Right cardiac atrium (tissue), 5 donors: ENCODE results near the gene ARAP3. TPM values are rescaled to one million over a fixed set of nuclear protein-coding genes. Genes with fewer than 3 reads are reported as not detected.

Source experiments
- ATAC-seq, 2 donors: fragments of 200-7000 bp; cut with Tn5 transposase; one replicate each; pipeline versions ENCODE4 v1.8.0 to v1.9.1; 2020; ENCODE audit warnings: moderate library complexity in 2 of 2, mild to moderate bottlenecking in 1 of 2
- DNase-seq, 3 donors: peaks; one replicate each; pipeline ENCODE4 v3.0.0-alpha.2; 2020
- H3K27ac ChIP-seq: one replicate; pipeline ENCODE4 v1.5.1; 2013; ENCODE audit warnings: mild to moderate bottlenecking, low read length, control low read depth, moderate library complexity
- H3K27me3 ChIP-seq: one replicate; pipeline ENCODE4 v1.6.1; 2013; ENCODE audit not compliant: control insufficient read depth, insufficient read depth
- H3K4me1 ChIP-seq: one replicate; pipeline ENCODE4 v1.6.1; 2013; ENCODE audit warnings: low read length; ENCODE audit not compliant: control insufficient read depth, insufficient read depth
- H3K4me3 ChIP-seq: one replicate; pipeline ENCODE4 v1.5.1; 2013; ENCODE audit warnings: low read length, control low read depth
- H3K9me3 ChIP-seq: one replicate; pipeline ENCODE4 v1.6.1; 2013; ENCODE audit warnings: low read length; ENCODE audit not compliant: control insufficient read depth
- whole genome bisulfite sequencing: extraction: QIAGEN DNeasy Blood & Tissue Kit; methylation state at CpG from one replicate; pipeline ENCODE4 v1.1.7; 2013; 5-methylcytosine and 5-hydroxymethylcytosine counted together
- intact Hi-C, 4 donors: fragments of 100-400 bp; cut with DNase I; formaldehyde crosslinking; loops; one replicate each; pipeline versions ENCODE4 v1.11.0 to v1.14.0; 2022 to 2023
- polyA plus RNA-seq: library from polyadenylated mRNA; stranded (reverse); fragments of 200-250 nt; gene quantifications from one replicate; pipeline ENCODE4 v1.2.3, GENCODE V29; 2013
- total RNA-seq, 4 donors: library from RNA; stranded (reverse); fragmentation: NEBNext Ultra II Directional; extraction: Animal tissue kit (Norgen Biotek cat#: 25700); gene quantifications; one replicate each; pipeline ENCODE4 v1.2.1, GENCODE V29; 2021
- donor health status: healthy with polysubstance abuse.
- donor health status: DM: no; HTN: yes; CAD: no.
- donor health status: DM: no; HTN: no; CAD: no.
- donor health status: DM: no; HTN: yes; CAD: no; lungs with severe emphysema.
- donor health status: DM: yes; HTN: yes; CAD: no.

The ARAP3 gene
- total and polyA plus RNA-seq, 5 donors = 12.4 to 18.8 (median 16.7) TPM

GRCh38 chr5:141651728-141652105 lies 30.3 kb downstream of the ARAP3 start:
- ATAC-seq = peak in 1 of 2 donors; percentile 2
- intact Hi-C loops = no loop called here
- 54% methylated on average over 9 of the region's 9 CpGs for WGBS

GRCh38 chr5:141650851-141651727 lies 30.9 kb downstream of the ARAP3 start, which contains the start of gene FCHSD1:
TSS of gene FCHSD1 (minus strand) at chr5:141651418. CDS start at chr5:141651368, 50 bp downstream.
- H3K9me3 ChIP-seq = no peaks in the 10 kb centered on the region
- no peaks in the 10 kb centered on the region for H3K27me3 ChIP-seq
- H3K27ac ChIP-seq = no peak within 1 kb of the TSS
- 4% methylated on average over 50 of the region's 50 CpGs for WGBS
- DNase-seq = peak; percentile 88 to 96 (median 96)
- H3K4me1 ChIP-seq = no peaks in the 10 kb centered on the region
- peak; percentile 94 for ATAC-seq
- intact Hi-C loops = no loop called here
- H3K4me3 ChIP-seq = peak within 1 kb of the TSS; percentile 49

More at GRCh38 chr5:141651728-141652105, 30.3 kb downstream of the ARAP3 start:
- no peak overlapping the region for H3K27ac ChIP-seq
- H3K27me3 ChIP-seq = no peaks in the 10 kb centered on the region
- no peaks in the 10 kb centered on the region for H3K4me1 ChIP-seq
- no peaks in the 10 kb centered on the region for H3K9me3 ChIP-seq
- DNase-seq = no peak
- peak overlapping the region; percentile 49 for H3K4me3 ChIP-seq

- ATAC-seq (no peak), DNase-seq (no peak)
- no peaks in the 10 kb centered on the region for H3K27me3 ChIP-seq
- H3K9me3 ChIP-seq = no peaks in the 10 kb centered on the region
- intact Hi-C loops = no loop called here
- no peaks in the 10 kb centered on the region for H3K4me1 ChIP-seq
- H3K4me3 ChIP-seq = no peak overlapping the region
- no peak overlapping the region for H3K27ac ChIP-seq
These were observed 32.1 kb downstream of the ARAP3 start for GRCh38 chr5:141649972-141650371.

GRCh38 chr5:141649056-141649688 lies 32.9 kb downstream of the ARAP3 start:
- ATAC-seq = no peak
- DNase-seq = peak in 2 of 3 donors; percentile 69
- H3K4me3 ChIP-seq = no peak overlapping the region
- H3K9me3 ChIP-seq = no peaks in the 10 kb centered on the region
- H3K27me3 ChIP-seq = no peaks in the 10 kb centered on the region
- intact Hi-C loops = no loop called here
- H3K4me1 ChIP-seq = no peaks in the 10 kb centered on the region
- WGBS = 89% methylated on average over 17 of the region's 17 CpGs
- H3K27ac ChIP-seq = no peak overlapping the region

- ATAC-seq (no peak), DNase-seq (no peak)
- intact Hi-C loops = no loop called here
- 87% methylated on average over 3 of the region's 3 CpGs for WGBS
- Histone ChIP-seq H3K27ac (no peak overlapping the region), H3K4me3 (no peak overlapping the region), H3K27me3 (no peaks in the 10 kb centered on the region), H3K9me3 (no peaks in the 10 kb centered on the region), H3K4me1 (no peaks in the 10 kb centered on the region)
These were observed 34.2 kb downstream of the ARAP3 start for GRCh38 chr5:141647851-141648250.

GRCh38 chr5:141647242-141647641 lies 34.8 kb downstream of the ARAP3 start:
- Histone ChIP-seq H3K27me3 (no peaks in the 10 kb centered on the region), H3K9me3 (no peaks in the 10 kb centered on the region), H3K4me3 (no peak overlapping the region), H3K27ac (no peak overlapping the region), H3K4me1 (no peaks in the 10 kb centered on the region)
- DNase-seq (no peak), ATAC-seq (no peak)
- intact Hi-C loops = no loop called here
- 89% methylated on average over 5 of the region's 5 CpGs for WGBS

GRCh38 chr5:141646026-141646425 lies 36.0 kb downstream of the ARAP3 start:
- no peak overlapping the region for H3K4me3 ChIP-seq
- H3K4me1 ChIP-seq = no peaks in the 10 kb centered on the region
- no peak for DNase-seq
- WGBS = 92% methylated on average over 6 of the region's 6 CpGs
- intact Hi-C loops = no loop called here
- H3K27ac ChIP-seq = no peak overlapping the region
- H3K27me3 ChIP-seq = no peaks in the 10 kb centered on the region
- H3K9me3 ChIP-seq = no peaks in the 10 kb centered on the region
- no peak for ATAC-seq

GRCh38 chr5:141641634-141642267 lies 40.3 kb downstream of the ARAP3 start:
- no peaks in the 10 kb centered on the region for H3K9me3 ChIP-seq
- DNase-seq = no peak
- intact Hi-C loops = no loop called here
- H3K4me3 ChIP-seq = no peak overlapping the region
- no peak overlapping the region for H3K27ac ChIP-seq
- ATAC-seq = no peak
- WGBS = 90% methylated on average over 2 of the region's 2 CpGs
- no peaks in the 10 kb centered on the region for H3K4me1 ChIP-seq
- H3K27me3 ChIP-seq = no peaks in the 10 kb centered on the region

GRCh38 chr5:141640698-141641097 lies 41.3 kb downstream of the ARAP3 start:
- Histone ChIP-seq H3K4me3 (no peak overlapping the region), H3K27ac (no peak overlapping the region), H3K4me1 (peaks cover 3% of the 10 kb centered on the region), H3K9me3 (no peaks in the 10 kb centered on the region), H3K27me3 (no peaks in the 10 kb centered on the region)
- 85% methylated on average over 9 of the region's 9 CpGs for WGBS
- ATAC-seq (no peak), DNase-seq (no peak)
- intact Hi-C loops = no loop called here

GRCh38 chr5:141640051-141640415 lies 42.0 kb downstream of the ARAP3 start:
- Histone ChIP-seq H3K27me3 (no peaks in the 10 kb centered on the region), H3K9me3 (no peaks in the 10 kb centered on the region), H3K4me3 (no peak overlapping the region), H3K27ac (no peak overlapping the region), H3K4me1 (peaks cover 4% of the 10 kb centered on the region)
- DNase-seq (no peak), ATAC-seq (no peak)
- intact Hi-C loops = no loop called here
- 93% methylated on average over 3 of the region's 3 CpGs for WGBS
